GM23248 (cell line): ENCODE results near the gene PLIN3. TPM values are rescaled to one million over a fixed set of nuclear protein-coding genes. Genes with fewer than 3 reads are reported as not detected.
"Not testable (repeated sequence)": the region's sequence is repeated elsewhere in the genome, so short reads cannot be mapped to it uniquely, and the experiment has no call there.

Experiments
- DNase-seq: peaks from one replicate; pipeline ENCODE4 v3.0.0-alpha.2; 2015
- H2AFZ ChIP-seq: fragments of 200-600 bp; sonication (generic); 2 replicates; pipeline ENCODE4 v1.6.1; 2016; ENCODE audit warnings: antibody characterized with exemption
- H3F3A ChIP-seq: fragments of 200-600 bp; sonication (generic); 2 replicates; pipeline ENCODE4 v1.6.1; 2016; ENCODE audit warnings: mild to moderate bottlenecking, antibody characterized with exemption, mixed run types; ENCODE audit not compliant: insufficient read depth
- H3K27ac ChIP-seq: fragments of 200-600 bp; sonication (generic); 2 replicates; pipeline ENCODE4 v1.5.1; 2016; ENCODE audit warnings: mild to moderate bottlenecking
- H3K27me3 ChIP-seq: fragments of 200-600 bp; sonication (generic); replicated peaks from 2 replicates; pipeline ENCODE4 v1.6.1; 2016; ENCODE audit warnings: mild to moderate bottlenecking; ENCODE audit not compliant: insufficient read depth
- H3K36me3 ChIP-seq: fragments of 200-600 bp; sonication (generic); 2 replicates; pipeline ENCODE4 v1.6.1; 2016; ENCODE audit warnings: low read depth, mild to moderate bottlenecking
- H3K4me1 ChIP-seq: fragments of 200-600 bp; sonication (generic); 2 replicates; pipeline ENCODE4 v1.6.1; 2016; ENCODE audit warnings: mild to moderate bottlenecking; ENCODE audit not compliant: insufficient read depth
- H3K4me2 ChIP-seq: fragments of 200-600 bp; sonication (generic); one replicate; pipeline ENCODE4 v1.6.1; 2016; ENCODE audit warnings: mild to moderate bottlenecking; ENCODE audit not compliant: unreplicated experiment
- H3K4me3 ChIP-seq: fragments of 200-600 bp; sonication (generic); 2 replicates; pipeline ENCODE4 v1.5.1; 2016; ENCODE audit warnings: mild to moderate bottlenecking
- H3K79me2 ChIP-seq: fragments of 200-600 bp; sonication (generic); 2 replicates; pipeline ENCODE4 v1.6.1; 2016; ENCODE audit warnings: mild to moderate bottlenecking; ENCODE audit not compliant: insufficient read depth
- H3K9ac ChIP-seq: fragments of 200-600 bp; sonication (generic); 2 replicates; pipeline ENCODE4 v1.6.1; 2016; ENCODE audit warnings: mild to moderate bottlenecking
- H3K9me2 ChIP-seq: fragments of 200-600 bp; sonication (generic); 2 replicates; pipeline ENCODE4 v1.6.1; 2016; ENCODE audit warnings: mixed run types, mild to moderate bottlenecking, moderate library complexity; ENCODE audit not compliant: insufficient read depth
- H3K9me3 ChIP-seq: fragments of 200-600 bp; sonication (generic); one replicate; pipeline ENCODE4 v1.6.1; 2017; ENCODE audit warnings: low read depth
- H4K20me1 ChIP-seq: fragments of 200-600 bp; sonication (generic); 2 replicates; pipeline ENCODE4 v1.6.0; 2016; ENCODE audit not compliant: insufficient read depth
- EZH2 ChIP-seq: fragments of 200-600 bp; sonication (generic); IDR thresholded peaks from 2 replicates; pipeline ENCODE4 v1.6.1; 2018; ENCODE audit warnings: antibody characterized with exemption, mild to moderate bottlenecking; ENCODE audit not compliant: insufficient read depth, poor library complexity, severe bottlenecking
- EZH2phosphoT487 ChIP-seq: fragments of 200-600 bp; sonication (generic); IDR thresholded peaks from 2 replicates; pipeline ENCODE4 v1.6.1; 2018; ENCODE audit warnings: antibody characterized with exemption, moderate library complexity, mild to moderate bottlenecking, low read depth; ENCODE audit not compliant: insufficient read depth
- WGBS, 2 experiments: methylation state at CpG; one replicate each; pipeline ENCODE4 v1.1.6; 2015 to 2017; ENCODE audit warnings: low lambda C conversion rate in 2 of 2, low coverage in 1 of 2; ENCODE audit errors: missing lambda C conversion rate in 2 of 2; 5-methylcytosine and 5-hydroxymethylcytosine counted together
- in situ Hi-C: fragments of 300-500 bp; cut with MboI; formaldehyde crosslinking; loops from 2 replicates; pipeline ENCODE4 v1.15.0; 2020
- polyA plus RNA-seq: library from polyadenylated mRNA; unstranded; fragments of >200 nt; fragmentation: Nextera tagmentation; extraction: Ambion mirVana; gene quantifications from 2 replicates; pipeline ENCODE4 v1.2.1, GENCODE V29; 2016
- total RNA-seq: library from RNA; depleted of rRNA; stranded (reverse); fragments of >200 nt; shearing (Covaris generic); gene quantifications from 2 replicates; pipeline ENCODE4 v1.2.3, GENCODE V29; 2014

PLIN3 gene
- total and polyA plus RNA-seq, 2 experiments from 2014 or later, result 372 to 398 TPM

GRCh38 chr19:4844348-4845179, 22.9 kb downstream of the PLIN3 start:
- Histone ChIP-seq H2AFZ (no peak overlapping the region), H3K4me2 (no peak overlapping the region), H3K27me3 (no peaks in the 10 kb centered on the region), H3K36me3 (peaks cover 46% of the 10 kb centered on the region), H3K4me3 (no peak overlapping the region), H3K4me1 (peaks cover 36% of the 10 kb centered on the region), H3K79me2 (peaks cover 28% of the 10 kb centered on the region), H3K9me3 (no peaks in the 10 kb centered on the region), H4K20me1 (no peaks in the 10 kb centered on the region), H3K9me2 (no peaks in the 10 kb centered on the region), H3K9ac (peak overlapping the region; percentile 71), H3F3A (peaks cover 76% of the 10 kb centered on the region), H3K27ac (peak overlapping the region; percentile 92)
- DNase-seq, result peak; percentile 52
- 40 to 55% methylated on average over 10 of the region's 10 CpGs for WGBS, 2 experiments
- TF ChIP-seq EZH2phosphoT487 (no peak), EZH2 (no peak)
- in situ Hi-C loops, result no loop called here

- H3K36me3 ChIP-seq, result peaks cover 48% of the 10 kb centered on the region
- H3K4me1 ChIP-seq, result peaks cover 36% of the 10 kb centered on the region
- H3K79me2 ChIP-seq, result peaks cover 21% of the 10 kb centered on the region
- peak overlapping the region; percentile 38; the same call in 1 of the 2 replicates for H3K27ac ChIP-seq
- TF ChIP-seq EZH2 (no peak), EZH2phosphoT487 (no peak)
- no peaks in the 10 kb centered on the region for H4K20me1 ChIP-seq
- H3F3A ChIP-seq, result peaks cover 74% of the 10 kb centered on the region
- no peak overlapping the region for H3K4me3 ChIP-seq
- no peak overlapping the region for H3K4me2 ChIP-seq
- H2AFZ ChIP-seq, result no peak overlapping the region
- H3K9me3 ChIP-seq, result no peaks in the 10 kb centered on the region
- no peak for DNase-seq
- no peak overlapping the region for H3K9ac ChIP-seq
- no peaks in the 10 kb centered on the region for H3K27me3 ChIP-seq
- in situ Hi-C loops, result no loop called here
- H3K9me2 ChIP-seq, result no peaks in the 10 kb centered on the region
- 93 to 94% methylated on average over 6 of the region's 6 CpGs for WGBS, 2 experiments
Measured at GRCh38 chr19:4843647-4843965, 23.9 kb downstream of the PLIN3 start.

- H3K27me3 ChIP-seq, result no peaks in the 10 kb centered on the region
- in situ Hi-C loops, result no loop called here
- no peaks in the 10 kb centered on the region for H3K9me2 ChIP-seq
- peaks cover 35% of the 10 kb centered on the region for H3K36me3 ChIP-seq
- peaks cover 13% of the 10 kb centered on the region for H3K79me2 ChIP-seq
- no peak overlapping the region for H3K9ac ChIP-seq
- 94 to 95% methylated on average over 17 of the region's 17 CpGs for WGBS, 2 experiments
- DNase-seq, result no peak
- H4K20me1 ChIP-seq, result no peaks in the 10 kb centered on the region
- no peak for TF ChIP-seq EZH2
- TF ChIP-seq EZH2phosphoT487, result no peak
- H3K9me3 ChIP-seq, result no peaks in the 10 kb centered on the region
- H3K4me2 ChIP-seq, result no peak overlapping the region
- no peak overlapping the region for H3K4me3 ChIP-seq
- H2AFZ ChIP-seq, result no peak overlapping the region
- peaks cover 57% of the 10 kb centered on the region for H3F3A ChIP-seq
- H3K27ac ChIP-seq, result no peak overlapping the region
- H3K4me1 ChIP-seq, result peaks cover 15% of the 10 kb centered on the region
Measured at GRCh38 chr19:4839192-4839591, 28.3 kb downstream of the PLIN3 start.

GRCh38 chr19:4832776-4833175, 34.7 kb downstream of the PLIN3 start:
- Histone ChIP-seq H3K4me1 (peaks cover 14% of the 10 kb centered on the region; the same call in 1 of the 2 replicates), H2AFZ (no peak overlapping the region), H3K9me2 (no peaks in the 10 kb centered on the region), H3K9me3 (no peaks in the 10 kb centered on the region), H3F3A (peaks cover 22% of the 10 kb centered on the region), H3K27me3 (no peaks in the 10 kb centered on the region), H3K27ac (no peak overlapping the region), H3K4me2 (no peak overlapping the region), H3K79me2 (peaks cover 55% of the 10 kb centered on the region), H3K9ac (no peak overlapping the region), H3K4me3 (no peak overlapping the region), H4K20me1 (peaks cover 5% of the 10 kb centered on the region; the same call in 1 of the 2 replicates), H3K36me3 (peaks cover 6% of the 10 kb centered on the region)
- WGBS, 2 experiments, result 68 to 69% methylated on average over 5 of the region's 5 CpGs
- in situ Hi-C loops, result no loop called here
- no peak for TF ChIP-seq EZH2phosphoT487
- TF ChIP-seq EZH2, result no peak
- DNase-seq, result no peak

GRCh38 chr19:4831979-4832340, 35.5 kb downstream of the PLIN3 start:
- DNase-seq, H3K9me3 ChIP-seq, H3K27me3 ChIP-seq, H3K36me3 ChIP-seq, H3K9me2 ChIP-seq, H4K20me1 ChIP-seq, in situ Hi-C loops: not testable (repeated sequence)
- H3K4me1 ChIP-seq, result peaks cover 14% of the 10 kb centered on the region; the same call in 1 of the 2 replicates
- peak overlapping the region; percentile 91 for H3K4me3 ChIP-seq
- H3K9ac ChIP-seq, result peak overlapping the region; percentile 96
- H3K4me2 ChIP-seq, result peak overlapping the region; percentile 99
- peaks cover 60% of the 10 kb centered on the region for H3K79me2 ChIP-seq
- peak overlapping the region; percentile 74 for H3K27ac ChIP-seq
- peaks cover 13% of the 10 kb centered on the region for H3F3A ChIP-seq
- H2AFZ ChIP-seq, result peak overlapping the region; percentile 86
- WGBS, 2 experiments, result 24% methylated on average over 9 of the region's 9 CpGs
